ENCODE measurements around the gene WDR20.

The WDR20 gene

DNA sequence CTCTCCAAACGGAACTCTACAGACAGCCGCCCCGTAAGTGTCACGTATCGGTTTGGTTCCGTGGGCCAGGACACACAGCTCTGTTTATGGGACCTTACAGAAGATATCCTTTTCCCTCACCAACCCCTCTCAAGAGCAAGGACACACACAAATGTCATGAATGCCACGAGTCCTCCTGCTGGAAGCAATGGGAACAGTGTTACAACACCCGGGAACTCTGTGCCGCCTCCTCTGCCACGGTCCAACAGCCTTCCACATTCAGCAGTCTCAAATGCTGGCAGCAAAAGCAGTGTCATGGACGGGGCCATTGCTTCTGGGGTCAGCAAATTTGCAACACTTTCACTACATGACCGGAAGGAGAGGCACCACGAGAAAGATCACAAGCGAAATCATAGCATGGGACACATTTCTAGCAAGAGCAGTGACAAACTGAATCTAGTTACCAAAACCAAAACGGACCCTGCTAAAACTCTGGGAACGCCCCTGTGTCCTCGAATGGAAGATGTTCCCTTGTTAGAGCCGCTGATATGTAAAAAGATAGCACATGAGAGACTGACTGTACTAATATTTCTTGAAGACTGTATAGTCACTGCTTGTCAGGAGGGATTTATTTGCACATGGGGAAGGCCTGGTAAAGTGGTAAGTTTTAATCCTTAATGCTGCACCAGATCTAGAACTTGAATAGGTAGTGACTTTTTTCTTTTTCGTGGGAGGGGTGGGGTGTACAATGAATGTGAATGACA, 69.7 kb downstream of the WDR20 start:
- DNase-seq (ENCODE audit: low read depth), result peak; percentile 37
- TF ChIP-seq, protein P1, sequence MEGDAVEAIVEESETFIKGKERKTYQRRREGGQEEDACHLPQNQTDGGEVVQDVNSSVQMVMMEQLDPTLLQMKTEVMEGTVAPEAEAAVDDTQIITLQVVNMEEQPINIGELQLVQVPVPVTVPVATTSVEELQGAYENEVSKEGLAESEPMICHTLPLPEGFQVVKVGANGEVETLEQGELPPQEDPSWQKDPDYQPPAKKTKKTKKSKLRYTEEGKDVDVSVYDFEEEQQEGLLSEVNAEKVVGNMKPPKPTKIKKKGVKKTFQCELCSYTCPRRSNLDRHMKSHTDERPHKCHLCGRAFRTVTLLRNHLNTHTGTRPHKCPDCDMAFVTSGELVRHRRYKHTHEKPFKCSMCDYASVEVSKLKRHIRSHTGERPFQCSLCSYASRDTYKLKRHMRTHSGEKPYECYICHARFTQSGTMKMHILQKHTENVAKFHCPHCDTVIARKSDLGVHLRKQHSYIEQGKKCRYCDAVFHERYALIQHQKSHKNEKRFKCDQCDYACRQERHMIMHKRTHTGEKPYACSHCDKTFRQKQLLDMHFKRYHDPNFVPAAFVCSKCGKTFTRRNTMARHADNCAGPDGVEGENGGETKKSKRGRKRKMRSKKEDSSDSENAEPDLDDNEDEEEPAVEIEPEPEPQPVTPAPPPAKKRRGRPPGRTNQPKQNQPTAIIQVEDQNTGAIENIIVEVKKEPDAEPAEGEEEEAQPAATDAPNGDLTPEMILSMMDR (conservative IDR thresholded peaks at IDR 0.05; ENCODE audit: low read length), result peak; percentile 54
- no peak overlapping the region for H3K4me3 ChIP-seq (ENCODE audit: low read length)

DNA sequence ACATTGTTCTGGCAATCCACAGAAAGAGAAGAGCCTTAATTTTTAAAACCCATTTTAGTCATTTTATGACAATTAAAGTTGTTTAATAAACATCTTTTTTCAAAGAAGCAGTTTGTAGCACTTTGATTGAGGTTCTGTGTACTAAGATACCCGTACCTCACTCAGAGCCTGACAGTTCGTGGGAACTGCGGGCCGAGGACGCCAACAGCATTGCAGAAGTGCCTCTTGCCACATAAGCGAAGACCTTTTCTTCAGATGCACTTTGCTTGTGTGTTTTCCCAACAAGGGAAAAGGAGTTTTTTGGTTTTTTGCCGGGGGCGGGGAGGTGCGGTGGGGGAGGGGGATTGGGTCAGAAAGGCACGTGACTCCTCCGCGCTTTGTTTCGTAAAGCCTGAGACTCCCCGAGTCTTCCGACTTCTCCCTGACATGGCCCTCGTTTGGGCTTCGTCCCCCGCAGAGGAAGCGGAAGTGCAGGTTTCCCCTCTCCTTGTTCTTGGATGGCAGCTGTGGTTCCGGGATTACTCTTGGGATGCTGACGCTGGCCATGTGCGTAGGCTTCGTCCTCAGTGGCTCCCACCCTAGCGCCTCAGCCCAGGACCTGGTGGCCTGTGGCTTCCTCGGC, 70.8 kb downstream of the WDR20 start:
- no peak overlapping the region for H3K4me3 ChIP-seq (ENCODE audit: low read length)
- TF ChIP-seq, protein P1 (conservative IDR thresholded peaks at IDR 0.05; ENCODE audit: low read length), result no peak
- DNase-seq (ENCODE audit: low read depth), result no peak

DNA sequence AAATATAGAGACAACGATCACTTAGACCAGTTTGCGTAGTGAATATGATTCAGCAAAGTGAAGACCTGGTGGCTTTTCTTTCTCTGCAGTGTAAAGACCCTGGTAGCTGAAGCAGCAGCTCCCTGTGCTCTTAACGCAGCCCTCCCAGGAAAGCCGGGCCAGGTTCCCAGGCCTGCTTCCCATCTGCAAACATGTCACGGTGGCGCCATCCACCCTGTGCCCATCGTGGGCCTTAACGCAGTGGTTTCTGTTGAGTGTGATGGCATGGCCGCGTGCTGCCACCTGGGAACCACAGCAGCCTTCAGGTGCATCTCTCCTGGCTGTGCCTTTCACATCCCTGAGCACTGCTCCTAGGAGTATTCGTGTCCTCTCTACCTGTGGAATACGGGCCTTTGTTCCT, 71.5 kb downstream of the WDR20 start:
- TF ChIP-seq, protein P1 (conservative IDR thresholded peaks at IDR 0.05; ENCODE audit: low read length), result no peak
- DNase-seq (ENCODE audit: low read depth), result no peak
- no peak overlapping the region for H3K4me3 ChIP-seq (ENCODE audit: low read length)

DNA sequence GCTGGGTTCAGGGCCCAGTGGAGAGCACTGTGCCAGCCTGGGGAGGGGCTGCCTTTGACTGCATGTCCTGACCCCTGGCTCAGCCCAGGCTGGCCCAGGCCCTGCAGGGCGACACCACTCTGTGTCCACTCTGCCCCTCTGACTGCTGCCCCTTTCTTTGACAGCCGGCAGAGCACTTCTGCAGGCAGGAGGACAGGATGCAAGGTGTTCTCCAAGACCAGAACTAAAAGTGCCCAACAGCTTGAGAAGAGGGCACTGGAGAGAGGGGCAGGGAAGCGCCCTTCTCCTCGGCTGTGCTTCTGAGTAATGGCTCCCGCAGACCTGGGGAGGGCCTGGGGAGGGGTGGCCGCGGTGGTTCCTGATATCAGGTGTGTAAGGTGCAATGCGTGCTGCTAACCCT, 72.7 kb downstream of the WDR20 start:
- DNase-seq (ENCODE audit: low read depth), result no peak
- TF ChIP-seq, protein P1 (conservative IDR thresholded peaks at IDR 0.05; ENCODE audit: low read length), result no peak
- H3K4me3 ChIP-seq (ENCODE audit: low read length), result no peak overlapping the region

DNA sequence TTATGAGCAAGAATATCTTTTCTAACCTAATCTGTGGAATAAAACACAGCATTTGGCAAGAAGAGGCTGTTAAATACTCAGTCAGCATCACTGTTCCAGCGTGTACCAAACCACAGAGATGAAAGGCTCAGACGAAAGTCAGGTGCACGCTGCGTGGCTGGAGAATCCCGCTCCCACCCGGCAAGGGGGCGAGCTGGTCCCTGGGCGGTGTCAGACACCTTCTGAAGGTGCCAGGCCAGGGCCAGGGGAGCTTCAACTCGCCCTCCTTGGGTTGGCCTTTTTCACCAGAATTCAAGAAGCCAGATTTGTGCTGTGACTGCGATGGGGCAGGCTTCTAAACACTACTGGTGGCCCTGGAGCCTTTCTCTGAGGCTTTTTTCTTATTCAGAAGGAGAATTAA, 73.1 kb downstream of the WDR20 start:
- TF ChIP-seq, protein P1 (conservative IDR thresholded peaks at IDR 0.05; ENCODE audit: low read length), result no peak
- DNase-seq (ENCODE audit: low read depth), result no peak
- H3K4me3 ChIP-seq (ENCODE audit: low read length), result no peak overlapping the region

DNA sequence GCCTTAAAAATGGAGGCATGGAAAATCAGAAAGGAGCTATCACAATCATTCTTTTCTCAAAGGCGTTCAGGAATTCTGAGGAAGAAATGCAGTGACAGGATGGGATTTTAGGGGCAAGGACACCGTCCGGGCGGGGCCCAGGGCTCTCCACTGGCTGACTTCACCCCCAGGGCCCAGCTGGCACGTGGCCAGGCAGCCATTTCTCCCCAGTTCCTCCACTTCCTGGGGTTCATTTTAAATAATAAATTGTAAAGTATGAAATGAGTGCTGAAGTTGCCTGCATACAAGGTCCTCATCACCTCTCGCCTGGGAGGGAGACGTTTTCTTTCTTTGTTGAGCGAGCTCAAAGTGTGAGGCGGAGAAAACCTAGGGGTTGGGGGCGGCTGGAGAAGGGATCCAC, 73.8 kb downstream of the WDR20 start:
- TF ChIP-seq, protein P1 (conservative IDR thresholded peaks at IDR 0.05; ENCODE audit: low read length), result no peak
- no peak for DNase-seq (ENCODE audit: low read depth)
- H3K4me3 ChIP-seq (ENCODE audit: low read length), result no peak overlapping the region
